Mesothelial cell of epicardium (in vitro differentiated cells): ENCODE results near the gene CCDC77. TPM values are rescaled to one million over a fixed set of nuclear protein-coding genes. Genes with fewer than 3 reads are reported as not detected.
"Not testable (repeated sequence)": the region's sequence is repeated elsewhere in the genome, so short reads cannot be mapped to it uniquely, and the experiment has no call there.

Experiments used
- DNase-seq, 2 experiments: peaks; one replicate each; pipeline ENCODE4 v3.0.0; 2021; ENCODE audit warnings: low spot score in 2 of 2; ENCODE audit not compliant: unreplicated experiment in 2 of 2
- H3K27ac Mint-ChIP-seq: 2 replicates; pipeline ENCODE4 v1.8.0; 2021; ENCODE audit warnings: mixed read lengths
- H3K27me3 Mint-ChIP-seq: 2 replicates; pipeline ENCODE4 v1.8.0; 2021; ENCODE audit warnings: low read depth, mixed read lengths
- H3K36me3 Mint-ChIP-seq: 2 replicates; pipeline ENCODE4 v1.8.0; 2021; ENCODE audit warnings: mixed read lengths
- H3K4me1 Mint-ChIP-seq: 2 replicates; pipeline ENCODE4 v1.8.0; 2021; ENCODE audit warnings: mixed read lengths
- H3K4me3 Mint-ChIP-seq: 2 replicates; pipeline ENCODE4 v1.8.0; 2021; ENCODE audit warnings: mild to moderate bottlenecking, moderate library complexity, mixed read lengths
- H3K9me3 Mint-ChIP-seq: 2 replicates; pipeline ENCODE4 v1.8.0; 2021; ENCODE audit warnings: mixed read lengths
- total RNA-seq: library from RNA; stranded (reverse); gene quantifications from 3 replicates; pipeline ENCODE4 v1.2.1, GENCODE V29; 2021
- TF ChIP-seq, protein P1 (sequence below): fragments of 200-600 bp; sonication (generic); IDR thresholded peaks from one replicate; pipeline ENCODE4 v1.5.0; 2021; ENCODE audit warnings: antibody characterized with exemption; ENCODE audit not compliant: unreplicated experiment

Gene CCDC77
- total RNA-seq: 13.8 to 16.8 TPM (median 15.5 TPM) in 3 replicates

DNA sequence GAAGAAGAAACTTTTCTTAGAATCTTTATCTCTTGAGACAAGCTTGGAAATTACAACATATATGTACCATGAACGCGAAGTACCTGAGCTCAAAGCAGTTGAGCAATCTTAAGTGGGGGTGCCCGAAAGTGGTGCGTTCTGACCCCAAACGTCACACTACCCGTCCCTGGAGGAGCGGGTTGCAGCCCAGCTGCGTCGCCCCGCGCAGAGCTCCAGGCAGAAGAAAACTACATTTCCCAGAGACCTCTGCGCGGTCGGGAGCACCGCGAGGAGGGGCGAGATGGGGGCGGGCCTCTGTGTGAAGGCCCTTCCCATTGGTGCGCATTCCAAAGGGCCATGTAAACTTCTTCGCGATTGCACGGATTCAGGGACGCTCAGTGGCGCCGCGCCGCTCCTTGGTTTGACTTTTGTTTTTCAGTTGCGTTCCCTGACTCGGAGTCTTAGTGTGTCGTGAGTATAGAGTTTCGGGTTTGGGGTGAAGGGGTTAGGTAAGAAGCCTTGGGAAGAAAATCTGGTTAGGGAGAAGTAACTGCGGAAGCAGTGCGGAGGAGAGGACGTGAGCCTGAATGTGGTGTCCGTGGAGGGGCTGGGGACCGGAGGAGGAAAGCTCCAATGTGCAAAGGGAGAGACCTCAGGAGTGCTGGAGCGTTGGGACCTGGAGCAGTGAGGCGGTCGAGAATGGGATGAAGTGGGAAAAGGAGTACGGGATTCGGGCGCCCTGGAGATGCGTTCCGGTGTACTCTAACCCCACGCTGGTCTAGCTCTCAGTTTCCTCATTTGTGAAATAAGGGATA lies at the start of gene CCDC77:
Gene CCDC77, plus strand, starts transcription at position 410 of the 794 bp plus-strand sequence. CDS start 7,740 bp downstream, outside the sequence.
- Mint-ChIP-seq H3K4me3 (no peak within 1 kb of the TSS), H3K27ac (no peak within 1 kb of the TSS), H3K4me1 (no peaks in the 10 kb centered on the region), H3K9me3 (no peaks in the 10 kb centered on the region), H3K36me3 (no peaks in the 10 kb centered on the region), H3K27me3 (no peaks in the 10 kb centered on the region)
- peak; percentile 76 to 96 for DNase-seq
- TF ChIP-seq, protein P1, sequence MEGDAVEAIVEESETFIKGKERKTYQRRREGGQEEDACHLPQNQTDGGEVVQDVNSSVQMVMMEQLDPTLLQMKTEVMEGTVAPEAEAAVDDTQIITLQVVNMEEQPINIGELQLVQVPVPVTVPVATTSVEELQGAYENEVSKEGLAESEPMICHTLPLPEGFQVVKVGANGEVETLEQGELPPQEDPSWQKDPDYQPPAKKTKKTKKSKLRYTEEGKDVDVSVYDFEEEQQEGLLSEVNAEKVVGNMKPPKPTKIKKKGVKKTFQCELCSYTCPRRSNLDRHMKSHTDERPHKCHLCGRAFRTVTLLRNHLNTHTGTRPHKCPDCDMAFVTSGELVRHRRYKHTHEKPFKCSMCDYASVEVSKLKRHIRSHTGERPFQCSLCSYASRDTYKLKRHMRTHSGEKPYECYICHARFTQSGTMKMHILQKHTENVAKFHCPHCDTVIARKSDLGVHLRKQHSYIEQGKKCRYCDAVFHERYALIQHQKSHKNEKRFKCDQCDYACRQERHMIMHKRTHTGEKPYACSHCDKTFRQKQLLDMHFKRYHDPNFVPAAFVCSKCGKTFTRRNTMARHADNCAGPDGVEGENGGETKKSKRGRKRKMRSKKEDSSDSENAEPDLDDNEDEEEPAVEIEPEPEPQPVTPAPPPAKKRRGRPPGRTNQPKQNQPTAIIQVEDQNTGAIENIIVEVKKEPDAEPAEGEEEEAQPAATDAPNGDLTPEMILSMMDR: no peak

DNA sequence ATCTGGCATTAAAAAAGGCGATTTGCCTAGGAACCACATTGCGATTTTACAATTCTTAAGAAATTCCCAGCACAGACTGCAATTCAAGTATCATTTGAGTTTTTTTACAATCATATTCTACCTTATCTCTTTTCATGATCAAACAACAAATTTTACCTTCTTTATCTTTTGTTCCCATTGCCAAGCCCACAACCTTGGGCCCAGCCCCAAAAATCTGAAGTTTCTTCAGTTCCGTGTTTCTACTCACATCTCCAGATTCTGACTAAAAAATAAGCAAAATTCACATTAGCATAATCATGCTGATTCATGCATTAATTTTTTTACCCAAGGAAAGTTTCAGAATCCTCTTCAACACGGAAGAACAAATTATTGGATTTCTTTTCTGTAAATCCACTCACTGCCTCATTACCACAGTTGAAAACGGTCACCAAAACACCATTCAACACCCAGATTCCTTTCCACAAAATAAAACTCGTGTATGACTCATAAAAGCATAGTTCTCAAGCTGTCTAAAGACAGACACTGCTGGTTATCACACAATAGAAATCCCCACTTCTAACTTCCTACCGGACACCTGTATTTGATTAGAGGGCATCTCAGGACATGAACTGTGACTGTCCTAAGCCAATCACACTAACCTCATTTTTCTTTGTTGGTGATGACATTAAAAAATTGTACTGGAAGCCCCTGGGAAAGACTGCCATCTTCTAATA lies 45.0 kb upstream of the CCDC77 start:
- no peak overlapping the region for H3K4me3 Mint-ChIP-seq
- no peak for DNase-seq
- H3K9me3 Mint-ChIP-seq: peaks cover 18% of the 10 kb centered on the region
- H3K4me1 Mint-ChIP-seq: no peaks in the 10 kb centered on the region
- peak overlapping the region; percentile 41 for H3K27ac Mint-ChIP-seq
- peaks cover 61% of the 10 kb centered on the region for H3K36me3 Mint-ChIP-seq
- TF ChIP-seq, protein P1: no peak
- no peaks in the 10 kb centered on the region for H3K27me3 Mint-ChIP-seq

DNA sequence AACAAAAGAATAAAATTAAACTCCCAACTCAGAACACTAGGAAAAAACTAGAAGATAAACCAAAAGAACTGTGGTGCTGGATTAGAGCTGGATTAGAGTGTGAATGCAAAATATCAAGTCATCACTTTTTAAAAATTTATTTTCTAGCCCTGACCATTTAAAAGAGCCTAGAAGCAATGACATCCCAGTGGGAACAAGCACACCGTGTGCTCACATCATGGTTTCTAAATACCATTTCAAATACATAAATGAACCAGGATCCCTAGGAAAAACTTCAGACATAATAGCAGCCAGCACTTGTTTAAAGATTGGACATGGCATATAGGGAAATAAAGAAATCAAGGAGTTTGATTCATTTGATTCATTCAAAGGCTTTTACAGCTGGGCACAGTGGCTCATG lies 42.4 kb upstream of the CCDC77 start:
- Mint-ChIP-seq H3K4me3 (no peak overlapping the region), H3K9me3 (peaks cover 23% of the 10 kb centered on the region), H3K36me3 (peaks cover 74% of the 10 kb centered on the region), H3K27ac (no peak overlapping the region), H3K27me3 (no peaks in the 10 kb centered on the region), H3K4me1 (no peaks in the 10 kb centered on the region)
- no peak for DNase-seq
- TF ChIP-seq, protein P1: no peak

DNA sequence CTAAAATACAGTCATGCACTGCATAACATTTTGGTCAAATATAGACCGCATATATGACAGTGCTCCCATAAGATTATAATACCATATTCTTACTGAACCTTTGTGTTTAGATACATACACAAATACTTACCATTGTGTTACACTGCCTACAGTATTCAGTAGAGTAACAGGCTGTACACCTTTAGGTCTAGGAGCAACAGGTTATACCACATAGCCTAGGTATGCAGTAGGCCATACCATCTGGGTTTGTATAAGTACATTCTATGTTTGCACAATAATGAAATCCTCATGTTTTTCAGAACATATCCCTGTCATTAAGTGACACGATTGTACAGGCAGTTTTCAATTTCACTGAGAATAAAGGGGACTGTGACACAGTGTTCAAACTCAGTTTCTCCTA lies 34.6 kb upstream of the CCDC77 start:
- H3K9me3 Mint-ChIP-seq: peaks cover 23% of the 10 kb centered on the region
- peaks cover 88% of the 10 kb centered on the region for H3K36me3 Mint-ChIP-seq
- H3K27ac Mint-ChIP-seq: no peak overlapping the region
- no peak for DNase-seq
- H3K4me1 Mint-ChIP-seq: no peaks in the 10 kb centered on the region
- no peak overlapping the region for H3K4me3 Mint-ChIP-seq
- H3K27me3 Mint-ChIP-seq: no peaks in the 10 kb centered on the region
- TF ChIP-seq, protein P1: no peak

DNA sequence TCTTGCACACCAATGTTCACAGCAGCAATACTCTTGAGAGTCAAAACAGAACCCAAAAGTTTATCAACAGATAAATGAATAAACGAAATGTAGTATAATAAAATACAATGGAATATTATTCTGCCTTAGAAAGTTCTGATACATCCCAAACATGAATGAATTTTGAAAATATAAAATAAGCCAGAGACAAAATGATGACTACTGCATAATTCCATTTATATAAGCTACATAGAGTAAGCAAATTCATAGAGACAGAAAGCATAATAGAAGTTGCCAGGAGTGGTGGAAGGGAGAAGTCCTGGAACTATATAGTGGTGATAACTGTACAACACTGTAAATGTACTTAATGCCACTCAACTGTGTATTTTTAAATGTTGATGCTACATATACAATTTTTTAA lies 33.5 kb upstream of the CCDC77 start:
- Mint-ChIP-seq H3K4me3 (no peak overlapping the region), H3K4me1 (no peaks in the 10 kb centered on the region), H3K36me3 (peaks cover 87% of the 10 kb centered on the region), H3K9me3 (peaks cover 27% of the 10 kb centered on the region), H3K27ac (no peak overlapping the region), H3K27me3 (no peaks in the 10 kb centered on the region)
- TF ChIP-seq, protein P1: no peak
- DNase-seq: no peak

DNA sequence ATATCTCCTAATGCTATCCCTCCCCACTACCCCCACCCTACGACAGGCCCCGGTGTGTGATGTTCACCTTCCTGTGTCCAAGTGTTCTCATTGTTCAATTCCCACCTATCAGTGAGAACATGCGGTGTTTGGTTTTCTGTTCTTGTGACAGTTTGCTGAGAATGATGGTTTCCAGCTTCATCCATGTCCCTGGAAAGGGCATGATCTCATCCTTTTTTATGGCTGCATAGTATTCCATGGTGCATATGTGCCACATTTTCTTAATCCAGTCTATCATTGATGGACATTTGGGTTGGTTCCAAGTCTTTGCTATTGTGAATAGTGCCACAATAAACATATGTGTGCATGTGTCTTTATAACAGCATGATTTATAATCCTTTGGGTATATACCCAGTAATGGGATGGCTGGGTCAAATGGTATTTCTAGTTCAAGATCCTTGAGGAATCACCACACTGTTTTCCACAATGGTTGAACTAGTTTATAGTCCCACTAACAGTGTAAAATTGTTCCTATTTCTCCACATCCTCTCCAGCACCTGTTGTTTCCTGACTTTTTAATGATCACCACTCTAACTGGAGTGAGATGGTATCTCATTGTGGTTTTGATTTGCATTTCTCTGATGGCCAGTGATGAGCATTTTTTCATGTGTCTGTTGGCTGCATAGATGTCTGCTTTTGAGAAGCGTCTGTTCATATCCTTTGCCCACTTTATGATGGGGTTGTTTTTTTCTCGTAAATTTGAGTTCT lies 30.5 kb upstream of the CCDC77 start:
- H3K4me3 Mint-ChIP-seq, H3K27ac Mint-ChIP-seq, DNase-seq, H3K4me1 Mint-ChIP-seq, H3K27me3 Mint-ChIP-seq: not testable (repeated sequence)
- Mint-ChIP-seq H3K9me3 (peaks cover 46% of the 10 kb centered on the region), H3K36me3 (peaks cover 89% of the 10 kb centered on the region)
